Measurements from ENCODE around the gene ATF7IP2.

DNA sequence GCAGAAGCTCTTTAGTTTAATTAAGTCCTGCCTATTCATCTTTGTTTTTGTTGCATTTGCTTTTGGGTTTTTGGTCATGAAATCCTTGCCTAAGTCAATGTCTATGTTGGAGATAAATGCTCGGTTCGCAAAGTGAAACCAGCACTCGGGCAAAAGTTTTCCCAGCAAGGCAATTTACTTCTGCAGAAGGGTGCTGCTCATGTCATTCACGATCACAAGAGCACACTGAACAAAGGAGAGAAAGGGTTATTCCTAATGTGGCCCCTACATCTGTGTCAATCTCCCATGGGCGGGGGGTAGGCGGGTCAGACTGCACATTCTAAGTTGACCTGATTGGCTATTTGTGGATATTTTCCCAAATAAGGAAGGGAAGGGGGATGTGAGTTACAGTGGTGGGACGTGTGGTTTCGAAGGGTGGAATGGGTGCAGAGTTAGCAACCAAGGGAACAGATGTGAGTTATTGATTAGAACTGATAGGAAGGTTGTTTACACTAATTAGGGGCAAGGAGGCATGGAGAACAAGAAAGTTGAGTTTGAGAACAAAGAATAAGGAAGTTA lies 23.0 kb downstream of the ATF7IP2 start:
- no peak for TF ChIP-seq EZH2 (IDR thresholded peaks at IDR 0.05; ENCODE audit: insufficient read depth, poor library complexity, severe bottlenecking)
- TF ChIP-seq EZH2phosphoT487 (IDR thresholded peaks at IDR 0.05; ENCODE audit: insufficient read depth, low read depth) = no peak

Data from GM23248 (cell line).